NT2/D1 (cell line): ENCODE measurements around the gene IFI35.

ENCODE experiments used
- SUZ12 ChIP-seq: IDR thresholded peaks from 2 replicates; pipeline ENCODE4 v1.6.1; 2011; ENCODE audit not compliant: insufficient read length, insufficient read depth; ENCODE audit errors: extremely low read depth
- YY1 ChIP-seq: IDR thresholded peaks from 2 replicates; pipeline ENCODE4 v1.6.1; 2011; ENCODE audit not compliant: insufficient read length, insufficient read depth
- ZNF274 ChIP-seq: IDR thresholded peaks from 2 replicates; pipeline ENCODE4 v1.6.1; 2011; ENCODE audit warnings: mild to moderate bottlenecking, low read depth, low read length

- no peak for TF ChIP-seq ZNF274
- TF ChIP-seq SUZ12 = no peak
- TF ChIP-seq YY1 = no peak
Measured at GRCh38 chr17:43028221-43028861, 21.8 kb downstream of the IFI35 start.
